Loucy (cell line): ENCODE data around the gene PSMG1.

ENCODE experiments used
- H2AFZ ChIP-seq: fragments of 200-600 bp; sonication (generic); 2 replicates; pipeline ENCODE4 v1.6.0; 2016; ENCODE audit warnings: antibody characterized with exemption, mild to moderate bottlenecking, low read length, moderate library complexity
- H3F3A ChIP-seq: fragments of 200-600 bp; 2 replicates; pipeline ENCODE4 v1.6.0; 2016; ENCODE audit warnings: antibody characterized with exemption, low read depth, mild to moderate bottlenecking
- H3K27me3 ChIP-seq: fragments of 200-600 bp; sonication (generic); 2 replicates; pipeline ENCODE4 v1.6.1; 2014; ENCODE audit warnings: low read length, mild to moderate bottlenecking; ENCODE audit not compliant: insufficient read depth, poor library complexity, severe bottlenecking
- H3K36me3 ChIP-seq: fragments of 200-600 bp; sonication (generic); 2 replicates; pipeline ENCODE4 v1.6.1; 2016; ENCODE audit warnings: low read length; ENCODE audit not compliant: insufficient read depth
- H3K4me1 ChIP-seq: fragments of 200-600 bp; sonication (generic); 2 replicates; pipeline ENCODE4 v1.5.1; 2014; ENCODE audit warnings: low read length, mild to moderate bottlenecking; ENCODE audit not compliant: insufficient read depth, poor library complexity, severe bottlenecking
- H3K4me2 ChIP-seq: fragments of 200-600 bp; sonication (generic); 2 replicates; pipeline ENCODE4 v1.6.0; 2014; ENCODE audit warnings: antibody characterized with exemption, low read length, low read depth, mild to moderate bottlenecking; ENCODE audit not compliant: poor library complexity, severe bottlenecking
- H3K4me3 ChIP-seq: fragments of 200-600 bp; sonication (generic); 2 replicates; pipeline ENCODE4 v1.5.1; 2014; ENCODE audit warnings: low read length, mild to moderate bottlenecking, mixed read lengths; ENCODE audit not compliant: poor library complexity, severe bottlenecking
- H3K79me2 ChIP-seq: fragments of 200-600 bp; sonication (generic); 2 replicates; pipeline ENCODE4 v1.6.1; 2014; ENCODE audit warnings: low read length; ENCODE audit not compliant: insufficient read depth
- H3K9ac ChIP-seq: fragments of 200-600 bp; sonication (generic); 2 replicates; pipeline ENCODE4 v1.6.0; 2014; ENCODE audit warnings: mild to moderate bottlenecking, low read depth, low read length, moderate library complexity; ENCODE audit not compliant: poor library complexity, severe bottlenecking
- H3K9me2 ChIP-seq: fragments of 200-600 bp; sonication (generic); replicated peaks from 2 replicates; pipeline ENCODE4 v1.6.1; 2016; ENCODE audit warnings: low read depth, low read length, mixed read lengths
- H3K9me3 ChIP-seq: fragments of 200-600 bp; sonication (generic); 2 replicates; pipeline ENCODE4 v1.6.1; 2014; ENCODE audit warnings: mild to moderate bottlenecking, antibody characterized with exemption, low read length, low read depth; ENCODE audit not compliant: insufficient read depth
- H4K20me1 ChIP-seq: fragments of 200-600 bp; sonication (generic); 2 replicates; pipeline ENCODE4 v1.6.0; 2014; ENCODE audit warnings: antibody characterized with exemption, low read length, mild to moderate bottlenecking; ENCODE audit not compliant: insufficient read depth, poor library complexity, severe bottlenecking
- CTCF ChIP-seq: fragments of 200-600 bp; sonication (generic); conservative IDR thresholded peaks from 2 replicates; pipeline ENCODE4 v1.5.1; 2014; ENCODE audit warnings: mild to moderate bottlenecking, antibody characterized with exemption, low read length
- EZH2phosphoT487 ChIP-seq: fragments of 200-600 bp; IDR thresholded peaks from 2 replicates; pipeline ENCODE4 v1.6.1; 2018; ENCODE audit warnings: antibody characterized with exemption, mild to moderate bottlenecking, moderate library complexity, borderline replicate concordance

PSMG1 gene

GRCh38 chr21:39186676-39187075 is 3.4 kb upstream of the PSMG1 start:
- peaks cover 22% of the 10 kb centered on the region for H3K4me1 ChIP-seq
- no peaks in the 10 kb centered on the region for H3K9me3 ChIP-seq
- H3K36me3 ChIP-seq = no peaks in the 10 kb centered on the region
- H3K27me3 ChIP-seq = no peaks in the 10 kb centered on the region
- H3K4me3 ChIP-seq = no peak overlapping the region
- no peaks in the 10 kb centered on the region for H3K9me2 ChIP-seq
- H3K79me2 ChIP-seq = peaks cover 29% of the 10 kb centered on the region
- peaks cover 7% of the 10 kb centered on the region for H4K20me1 ChIP-seq
- H2AFZ ChIP-seq = no peak overlapping the region
- H3F3A ChIP-seq = no peaks in the 10 kb centered on the region
- no peak overlapping the region for H3K4me2 ChIP-seq
- TF ChIP-seq CTCF (no peak), EZH2phosphoT487 (no peak)
- H3K9ac ChIP-seq = no peak overlapping the region

GRCh38 chr21:39185157-39185556 is 1.9 kb upstream of the PSMG1 start:
- Histone ChIP-seq H4K20me1 (peaks cover 22% of the 10 kb centered on the region), H3K27me3 (no peaks in the 10 kb centered on the region), H3K4me1 (peaks cover 37% of the 10 kb centered on the region), H3K9ac (no peak overlapping the region), H3K79me2 (peaks cover 45% of the 10 kb centered on the region), H3K9me2 (no peaks in the 10 kb centered on the region), H2AFZ (no peak overlapping the region), H3K36me3 (no peaks in the 10 kb centered on the region), H3K4me3 (peak overlapping the region; percentile 88), H3F3A (no peaks in the 10 kb centered on the region), H3K9me3 (no peaks in the 10 kb centered on the region), H3K4me2 (peak overlapping the region; percentile 94)
- TF ChIP-seq CTCF (no peak), EZH2phosphoT487 (no peak)

GRCh38 chr21:39184050-39184980 is 1.1 kb upstream of the PSMG1 start:
- H3K9me2 ChIP-seq = no peaks in the 10 kb centered on the region
- no peaks in the 10 kb centered on the region for H3K27me3 ChIP-seq
- peaks cover 39% of the 10 kb centered on the region for H3K4me1 ChIP-seq
- peak overlapping the region; percentile 81 for H3K9ac ChIP-seq
- peaks cover 53% of the 10 kb centered on the region for H3K79me2 ChIP-seq
- no peaks in the 10 kb centered on the region for H3K36me3 ChIP-seq
- peaks cover 26% of the 10 kb centered on the region for H4K20me1 ChIP-seq
- no peaks in the 10 kb centered on the region for H3K9me3 ChIP-seq
- H3F3A ChIP-seq = no peaks in the 10 kb centered on the region
- H2AFZ ChIP-seq = peak overlapping the region; percentile 87
- H3K4me3 ChIP-seq = peak overlapping the region; percentile 88
- no peak for TF ChIP-seq CTCF
- no peak for TF ChIP-seq EZH2phosphoT487
- H3K4me2 ChIP-seq = peak overlapping the region; percentile 94
